ENCODE data around the gene DROSHA.
"Not testable (repeated sequence)": the region's sequence is repeated elsewhere in the genome, so short reads cannot be mapped to it uniquely, and the experiment has no call there.

DROSHA gene

DNA sequence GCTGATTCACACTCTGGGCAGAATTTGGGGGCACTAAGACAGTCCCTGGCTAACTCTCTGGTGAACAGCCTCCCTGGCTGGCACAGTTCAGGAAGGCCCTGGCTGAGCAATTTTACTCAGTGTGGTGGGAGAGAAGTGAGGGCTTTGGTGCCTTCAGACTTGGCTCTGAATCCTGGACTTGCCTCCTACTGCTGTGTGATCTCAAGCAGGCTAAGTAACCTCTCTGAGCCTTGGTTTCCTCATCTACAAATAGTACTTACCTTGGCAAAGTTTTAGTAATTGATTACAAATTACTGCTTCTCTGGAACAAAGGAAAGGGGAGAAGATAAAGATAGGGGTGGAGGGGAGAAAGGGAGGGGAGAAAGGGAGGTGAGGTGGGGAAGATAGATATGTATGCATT, 153.8 kb downstream of the DROSHA start:
- no peak for ATAC-seq

DNA sequence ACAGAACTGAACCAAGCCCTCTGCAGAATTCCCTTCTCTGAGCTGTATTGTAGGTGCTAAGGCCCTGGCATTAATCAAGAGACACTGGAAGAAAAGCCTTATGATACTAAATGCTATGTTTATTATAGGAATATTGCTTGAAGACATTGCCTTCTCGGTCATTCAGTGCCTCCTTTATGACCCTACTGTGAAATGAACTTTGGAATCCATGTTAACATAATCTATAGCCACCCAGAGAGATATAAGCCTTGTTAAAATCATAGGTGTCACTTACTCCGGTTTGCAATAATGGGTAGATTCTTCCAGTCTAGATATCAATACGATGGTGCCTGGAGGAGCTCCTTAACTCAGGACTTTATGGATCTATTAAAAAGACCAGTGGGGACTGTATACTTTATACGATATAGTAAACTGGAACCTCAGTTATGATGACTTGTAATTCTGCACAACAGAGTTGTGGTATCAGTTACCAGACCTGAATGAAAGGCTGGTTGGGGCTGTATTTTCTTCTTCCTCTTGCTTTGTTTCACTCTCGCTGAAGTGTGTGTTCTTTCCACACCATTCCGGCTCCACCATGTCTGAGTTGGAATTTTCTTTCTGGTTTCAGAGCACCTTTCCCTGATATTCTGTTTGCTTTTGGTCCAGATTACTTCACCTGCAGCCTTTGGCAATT, 154.5 kb downstream of the DROSHA start:
- no peak for ATAC-seq

DNA sequence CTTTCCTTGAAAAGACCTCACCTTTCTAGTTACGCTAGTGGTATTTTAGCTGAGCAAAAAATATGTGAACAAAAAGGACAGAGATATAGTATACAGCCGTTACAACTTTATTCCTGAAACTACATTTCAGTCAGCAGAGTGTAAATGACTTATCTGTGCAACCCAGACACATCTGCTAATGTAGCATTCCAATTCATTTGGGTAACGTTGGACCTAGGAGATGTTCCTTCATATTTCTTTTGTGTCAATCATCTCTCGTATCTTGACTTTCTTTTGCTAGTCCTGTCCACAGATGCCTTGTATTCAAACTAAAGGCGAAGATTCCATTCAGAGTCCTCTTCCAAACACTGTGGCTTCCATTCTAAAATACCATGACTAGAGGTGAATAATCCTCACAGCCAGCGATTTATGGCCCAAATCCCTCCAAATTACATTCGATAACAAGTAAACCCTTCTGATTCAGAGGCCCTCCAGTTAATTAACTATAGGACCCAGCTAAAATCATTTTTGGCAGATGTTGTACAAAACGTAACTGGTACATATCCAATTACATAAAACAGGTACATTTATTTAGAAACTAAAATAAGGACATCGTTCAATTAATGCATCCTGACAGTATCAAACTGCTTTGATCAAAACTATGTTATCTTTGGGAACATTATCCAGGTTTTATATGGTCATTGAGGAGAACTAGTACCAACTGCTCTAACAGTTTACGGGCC, 155.7 kb downstream of the DROSHA start:
- ATAC-seq, result no peak

DNA sequence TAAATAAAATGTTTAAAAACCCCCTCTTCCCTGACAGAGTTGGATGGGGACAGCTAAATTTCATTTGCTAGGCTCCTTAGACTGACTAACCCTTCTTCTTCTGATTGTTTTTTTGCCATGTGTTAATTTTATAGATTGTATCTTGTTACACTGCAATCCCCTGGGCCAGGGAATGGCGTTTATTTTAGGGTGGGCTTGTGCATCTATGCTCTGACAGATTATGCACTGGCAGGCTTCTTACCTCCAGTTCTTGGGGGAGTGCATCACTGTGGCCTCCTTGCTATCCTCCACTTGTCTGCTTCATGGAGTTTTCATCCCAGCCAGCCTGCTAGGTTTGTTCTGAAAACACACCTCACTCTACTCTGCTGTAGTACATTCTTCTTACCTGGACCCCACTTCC, 159.8 kb downstream of the DROSHA start:
- ATAC-seq, result no peak

DNA sequence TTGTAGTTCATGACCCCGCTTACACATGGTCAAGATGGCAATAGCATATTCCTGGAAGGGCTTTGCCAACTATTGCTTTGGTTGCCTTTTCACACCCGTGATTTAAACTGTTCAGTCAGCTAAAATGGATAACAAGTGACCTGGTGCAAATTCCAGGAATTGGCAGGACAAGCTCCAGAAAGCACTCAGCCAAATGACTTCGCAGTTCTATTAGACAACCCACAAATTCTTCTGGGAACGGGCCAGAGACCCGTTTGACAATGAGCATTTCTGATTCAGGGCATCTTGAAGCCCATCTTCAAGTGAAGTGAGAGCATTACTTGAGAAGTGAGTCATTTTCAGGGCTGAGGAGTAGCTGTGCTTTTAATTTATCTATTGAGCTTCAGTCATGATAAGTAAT, 165.0 kb downstream of the DROSHA start:
- no peak for ATAC-seq

DNA sequence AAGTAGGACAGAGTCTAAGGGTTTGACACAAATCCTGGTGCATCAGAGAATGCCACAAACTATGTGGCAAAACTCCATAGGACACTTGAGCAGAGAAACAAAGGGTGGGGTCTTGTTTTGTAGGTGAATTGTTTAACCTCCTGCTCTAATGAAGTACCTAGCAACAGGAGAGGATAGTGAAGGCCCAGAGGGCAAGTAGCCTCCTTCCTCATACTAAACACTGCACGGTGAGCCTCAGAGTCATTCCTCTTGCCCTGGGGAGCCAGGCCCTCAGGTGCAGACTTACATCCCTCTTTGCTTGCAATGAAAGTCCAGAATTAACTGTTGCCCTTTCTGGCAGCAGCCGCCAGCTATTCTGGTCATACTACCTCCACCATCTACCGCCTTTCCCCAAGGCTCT, 166.1 kb downstream of the DROSHA start:
- no peak for ATAC-seq

DNA sequence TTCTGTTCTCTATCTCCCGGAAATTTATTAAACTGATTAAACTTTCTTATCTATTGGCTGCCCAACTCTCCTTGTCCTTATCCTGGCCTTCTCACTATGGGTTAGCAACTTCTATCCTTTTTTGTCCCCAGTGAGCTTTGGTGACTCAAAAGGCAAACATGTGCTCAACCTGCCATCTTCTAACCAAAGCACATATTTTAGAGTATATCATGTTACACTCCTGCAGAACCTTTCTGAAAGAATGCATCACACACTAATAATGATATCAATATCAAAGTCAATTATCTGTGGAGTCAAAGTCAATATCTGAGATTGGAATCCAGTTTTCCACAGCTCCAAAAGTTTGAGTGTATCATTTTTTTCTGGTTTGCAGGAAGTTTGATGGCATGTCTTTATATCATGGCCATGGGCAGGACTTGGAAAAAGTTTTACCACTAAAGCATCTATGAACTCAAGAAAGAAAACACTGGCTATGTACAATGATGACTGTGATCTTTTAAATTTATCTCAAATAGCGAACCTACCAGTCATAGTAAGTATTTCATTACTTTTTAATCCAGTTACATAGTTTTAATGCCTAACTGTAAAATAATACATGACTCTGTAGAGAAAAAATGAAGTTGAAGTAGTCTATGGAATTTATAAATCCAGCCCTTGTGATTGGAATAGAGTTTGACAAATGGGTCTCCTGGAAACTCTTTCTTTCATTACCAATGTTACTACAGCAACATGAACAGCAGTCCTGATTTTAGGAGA, 166.8 kb downstream of the DROSHA start:
- no peak for ATAC-seq

DNA sequence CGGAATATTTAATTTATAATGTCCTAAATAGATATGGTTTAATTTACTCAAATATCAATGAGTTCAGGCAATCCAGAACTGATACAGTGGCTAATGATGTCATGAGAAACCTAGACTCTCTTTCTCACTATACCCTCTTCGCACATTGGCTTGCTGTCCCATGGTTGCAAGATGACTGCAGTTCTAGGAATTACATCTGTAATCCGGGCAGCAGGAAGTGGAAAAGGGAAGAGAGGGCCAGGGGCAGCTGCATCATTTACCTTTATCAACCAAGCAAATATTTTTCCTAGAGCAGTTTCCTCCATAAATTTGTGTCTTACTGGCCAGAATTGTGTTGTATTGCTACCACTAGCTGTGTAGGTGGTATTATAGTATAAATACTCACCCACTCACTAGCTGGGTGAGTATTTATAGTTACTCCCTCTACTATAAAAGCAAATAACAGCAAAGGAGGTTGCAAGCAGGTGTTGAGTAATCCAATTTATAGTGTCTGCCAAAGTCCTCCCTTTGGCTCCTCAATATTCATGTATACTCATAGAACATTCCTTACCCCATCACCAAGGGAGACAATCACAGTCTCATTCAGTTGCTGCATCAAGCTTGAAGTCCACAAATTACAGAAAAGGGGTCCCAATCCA, 168.8 kb downstream of the DROSHA start:
- ATAC-seq, result no peak

DNA sequence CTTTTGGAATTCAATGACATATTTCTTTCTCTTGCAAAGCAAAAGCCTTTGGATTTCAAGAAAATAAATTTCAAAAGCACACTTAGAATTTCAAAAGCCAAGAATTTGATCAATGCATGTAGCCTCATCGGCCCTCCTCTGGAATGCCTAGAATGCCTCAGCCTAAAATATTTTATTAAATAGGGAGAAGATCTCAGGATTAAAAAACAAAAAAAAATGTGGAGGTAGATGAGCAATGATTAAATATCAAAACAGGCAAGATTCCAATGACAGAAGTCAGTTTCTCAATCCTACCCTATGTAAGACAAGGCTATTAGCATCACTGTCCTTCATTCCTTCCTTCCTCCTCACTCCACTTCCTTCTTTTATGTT, 169.4 kb downstream of the DROSHA start:
- no peak for ATAC-seq

DNA sequence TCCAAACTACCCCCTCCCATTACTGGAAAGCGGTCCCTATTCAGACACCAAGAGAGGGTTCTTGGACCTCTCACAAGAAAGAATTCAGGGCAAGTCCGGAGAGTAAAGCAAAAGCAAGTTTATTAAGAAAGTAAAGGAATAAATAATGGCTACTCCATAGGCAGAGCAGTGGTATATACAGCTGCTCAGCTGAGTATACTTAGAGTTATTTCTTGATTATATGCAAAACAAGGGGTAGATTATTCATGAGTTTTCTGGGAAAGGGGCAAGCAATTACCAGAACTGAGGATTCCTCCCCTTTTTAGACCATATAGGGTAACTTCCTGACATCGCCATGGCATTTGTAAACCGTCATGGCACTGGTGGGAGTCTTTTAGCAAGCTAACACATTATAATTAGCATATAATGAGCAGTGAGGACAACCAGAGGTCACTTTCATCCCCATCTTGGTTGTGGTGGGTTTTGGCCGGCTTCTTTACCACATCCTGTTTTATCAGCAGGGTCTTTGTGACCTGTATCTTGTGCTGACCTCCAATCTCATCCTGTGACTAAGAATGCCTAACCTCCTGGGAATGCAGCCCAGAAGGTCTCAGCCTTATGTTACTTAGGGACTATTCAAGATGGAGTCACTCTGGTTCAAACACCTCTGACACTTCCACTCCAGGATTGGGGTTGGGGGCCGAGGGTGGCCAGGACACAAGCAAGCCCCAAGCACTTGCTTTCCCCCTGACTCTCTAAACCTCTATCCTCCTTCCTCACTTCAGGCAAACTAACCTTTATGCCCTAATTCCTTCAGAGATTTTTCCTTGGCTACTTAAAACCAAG, 170.0 kb downstream of the DROSHA start:
- not testable (repeated sequence) for ATAC-seq

DNA sequence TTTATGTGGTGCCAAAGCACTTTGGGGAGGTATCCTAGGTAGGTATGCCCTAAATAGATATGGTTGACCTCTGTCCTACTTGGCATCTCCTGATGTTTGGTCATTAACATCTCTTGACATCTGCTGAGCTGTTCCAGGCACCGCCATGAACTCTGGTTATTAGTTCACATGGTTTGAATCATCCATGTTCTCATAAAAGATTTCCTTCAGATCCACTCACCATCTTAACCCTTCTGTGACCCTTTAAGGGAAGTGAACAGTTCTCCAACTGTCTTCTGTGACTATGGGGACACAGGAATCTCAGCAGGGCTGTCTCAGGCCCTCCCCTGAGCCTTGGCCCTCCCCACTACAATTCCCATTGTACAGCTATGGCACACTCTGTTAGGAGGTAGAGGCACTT, 170.7 kb downstream of the DROSHA start:
- ATAC-seq, result no peak

DNA sequence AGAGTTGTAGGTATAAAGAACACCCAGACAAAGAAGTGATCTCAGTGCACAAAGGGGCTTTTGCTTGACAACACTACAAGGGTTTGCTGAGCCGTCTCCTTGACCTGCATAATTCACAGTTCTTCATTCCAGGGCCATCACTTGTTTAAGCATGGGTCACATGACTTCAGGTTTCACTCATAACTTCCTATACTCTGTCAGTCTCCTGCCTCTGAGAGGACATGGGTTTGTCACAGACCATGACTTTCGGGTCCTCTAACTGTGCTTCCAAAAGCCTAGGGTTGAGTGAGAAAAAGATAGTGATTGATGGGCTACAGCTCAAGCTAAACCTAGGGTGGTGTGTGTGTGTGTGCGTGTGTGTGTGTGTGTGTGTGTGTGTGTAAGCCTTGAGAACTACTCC, 172.1 kb downstream of the DROSHA start:
- no peak for ATAC-seq

DNA sequence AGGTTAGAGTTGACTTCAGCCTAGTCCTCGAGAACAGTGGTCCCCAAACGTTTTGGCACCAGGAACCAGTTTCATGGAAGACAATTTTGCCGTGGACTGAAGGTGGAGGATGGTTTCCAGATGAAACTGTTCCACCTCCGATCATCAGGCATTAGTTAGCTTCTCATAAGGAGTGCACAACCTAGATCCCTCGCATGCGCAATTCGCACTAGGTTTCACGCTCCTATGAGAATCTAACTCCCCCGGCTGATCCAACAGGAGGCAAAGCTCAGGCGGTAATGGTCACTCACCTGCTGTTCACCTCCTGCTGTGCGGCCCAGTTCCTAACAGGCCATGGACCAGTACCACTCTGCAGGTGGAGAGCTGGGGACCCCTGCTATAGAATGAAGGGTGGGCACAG, 174.9 kb downstream of the DROSHA start:
- ATAC-seq, result no peak

DNA sequence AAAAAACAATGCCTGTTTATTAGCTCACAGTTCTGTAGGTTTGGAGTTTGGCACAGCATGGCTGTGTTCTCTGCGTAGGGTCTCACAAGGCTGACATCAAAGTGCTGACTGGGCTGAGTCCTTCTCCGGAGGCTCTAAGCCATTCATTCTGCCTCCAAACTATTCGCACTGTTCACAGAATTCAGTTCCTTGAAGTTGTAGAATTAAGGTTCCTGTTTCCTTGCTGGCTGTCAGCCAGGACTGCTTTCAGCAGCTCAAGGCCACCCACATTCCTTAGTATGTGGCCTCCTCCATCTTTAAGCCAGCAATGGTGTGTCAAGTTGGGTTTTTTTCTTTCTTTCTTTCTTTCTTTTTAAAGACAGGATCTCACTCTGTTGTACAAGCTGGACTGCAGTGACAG, 176.6 kb downstream of the DROSHA start:
- no peak for ATAC-seq
